Measurements from ENCODE around the gene GAS2L2. TPM values are rescaled to one million over a fixed set of nuclear protein-coding genes. Genes with fewer than 3 reads are reported as not detected.

Gene GAS2L2
- total RNA-seq, 4 donors from 2014 or later, result 0.15 to 0.75 TPM; not detected in 2

DNA sequence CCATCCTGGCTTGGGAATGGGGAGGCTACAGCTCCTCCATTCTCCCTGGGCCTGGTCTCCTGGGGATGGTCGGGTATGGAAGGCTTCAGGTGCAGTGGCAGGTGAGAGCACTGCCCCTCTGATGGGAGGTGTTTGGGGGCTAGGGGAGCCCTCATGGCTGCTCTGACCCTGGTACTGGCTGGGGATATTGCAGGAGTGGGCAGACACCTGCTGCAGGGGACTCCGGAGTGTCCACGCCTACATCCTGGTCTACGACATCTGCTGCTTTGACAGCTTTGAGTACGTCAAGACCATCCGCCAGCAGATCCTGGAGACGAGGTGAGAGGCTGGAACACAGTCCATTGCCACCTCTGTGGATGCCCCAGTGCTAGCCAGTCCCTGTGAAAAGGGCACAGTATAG is 12.8 kb downstream of the GAS2L2 start:
- peaks cover 0 to 4% (median 3%) of the 10 kb centered on the region in 3 donors for H3K27me3 ChIP-seq
- intact Hi-C loops (cut with DNase I; ENCODE audit: low total_unique reads), result no loop called here
- in situ Hi-C loops (cut with MboI; ENCODE audit: low sequenced_read_pairs in 4 of 4), result loop anchor here in 3 of 4 donors (10.0 to 25.0 kb wide), 4 partner anchors 75 to 578 kb away; no protein-coding TSS in a partner anchor
- H3K36me3 ChIP-seq, result no peaks in the 10 kb centered on the region
- ATAC-seq (no peak), DNase-seq (no peak)
- H3K4me1 ChIP-seq, result peaks cover 0 to 5% of the 10 kb centered on the region in 2 donors
- H3K27ac ChIP-seq, result no peak overlapping the region
- TF ChIP-seq, protein P1, sequence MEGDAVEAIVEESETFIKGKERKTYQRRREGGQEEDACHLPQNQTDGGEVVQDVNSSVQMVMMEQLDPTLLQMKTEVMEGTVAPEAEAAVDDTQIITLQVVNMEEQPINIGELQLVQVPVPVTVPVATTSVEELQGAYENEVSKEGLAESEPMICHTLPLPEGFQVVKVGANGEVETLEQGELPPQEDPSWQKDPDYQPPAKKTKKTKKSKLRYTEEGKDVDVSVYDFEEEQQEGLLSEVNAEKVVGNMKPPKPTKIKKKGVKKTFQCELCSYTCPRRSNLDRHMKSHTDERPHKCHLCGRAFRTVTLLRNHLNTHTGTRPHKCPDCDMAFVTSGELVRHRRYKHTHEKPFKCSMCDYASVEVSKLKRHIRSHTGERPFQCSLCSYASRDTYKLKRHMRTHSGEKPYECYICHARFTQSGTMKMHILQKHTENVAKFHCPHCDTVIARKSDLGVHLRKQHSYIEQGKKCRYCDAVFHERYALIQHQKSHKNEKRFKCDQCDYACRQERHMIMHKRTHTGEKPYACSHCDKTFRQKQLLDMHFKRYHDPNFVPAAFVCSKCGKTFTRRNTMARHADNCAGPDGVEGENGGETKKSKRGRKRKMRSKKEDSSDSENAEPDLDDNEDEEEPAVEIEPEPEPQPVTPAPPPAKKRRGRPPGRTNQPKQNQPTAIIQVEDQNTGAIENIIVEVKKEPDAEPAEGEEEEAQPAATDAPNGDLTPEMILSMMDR (IDR thresholded peaks at IDR 0.05 in 4 of 5, conservative IDR thresholded peaks at IDR 0.05 in 1 of 5), result no peak
- no peak for TF ChIP-seq POLR2A (IDR thresholded peaks at IDR 0.05)
- no peaks in the 10 kb centered on the region for H3K9me3 ChIP-seq
- H3K4me3 ChIP-seq, result no peak overlapping the region

DNA sequence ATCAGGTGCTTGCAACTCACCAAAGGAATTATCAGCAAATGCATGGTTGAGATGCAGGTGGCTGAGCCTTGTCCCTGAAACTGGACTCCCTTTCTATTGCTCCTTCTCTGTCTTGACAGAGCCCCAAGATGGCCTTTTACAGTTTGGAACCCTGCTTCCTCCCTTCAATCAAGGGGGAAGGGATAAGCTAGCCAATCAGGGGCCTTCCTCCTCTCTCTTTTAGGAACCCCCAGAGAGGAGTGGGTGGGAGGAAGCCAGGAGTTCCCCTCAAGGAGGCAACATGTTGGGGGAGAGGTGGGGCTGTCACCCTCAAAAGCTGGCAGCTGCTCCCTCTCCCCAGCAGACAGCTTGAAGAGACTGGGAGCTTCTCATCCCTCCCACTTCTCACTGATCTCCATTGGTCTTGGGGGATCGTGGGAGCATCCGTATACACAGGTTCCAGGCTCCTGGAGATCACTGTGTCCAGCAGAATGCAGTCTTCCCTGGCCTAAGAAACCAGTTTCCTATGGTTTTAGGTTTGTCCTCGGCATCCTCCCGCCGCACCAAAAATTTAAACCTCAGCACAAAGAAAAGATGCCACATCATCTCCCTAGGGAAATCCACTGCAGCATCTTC is 14.4 kb downstream of the GAS2L2 start:
- intact Hi-C loops (cut with DNase I; ENCODE audit: low total_unique reads), result no loop called here
- ATAC-seq (no peak), DNase-seq (no peak)
- Histone ChIP-seq H3K27ac (no peak overlapping the region), H3K4me3 (no peak overlapping the region), H3K36me3 (no peaks in the 10 kb centered on the region), H3K9me3 (no peaks in the 10 kb centered on the region), H3K27me3 (peaks cover 0 to 4% (median 3%) of the 10 kb centered on the region in 3 donors), H3K4me1 (peaks cover 0 to 5% of the 10 kb centered on the region in 2 donors)
- no peak for TF ChIP-seq POLR2A (IDR thresholded peaks at IDR 0.05)
- TF ChIP-seq, protein P1 (IDR thresholded peaks at IDR 0.05 in 4 of 5, conservative IDR thresholded peaks at IDR 0.05 in 1 of 5), result no peak
- in situ Hi-C loops (cut with MboI; ENCODE audit: low sequenced_read_pairs in 4 of 4), result loop anchor here in 1 of 4 donors (25.0 kb wide), 1 partner anchor 576 kb away; no protein-coding TSS in a partner anchor

DNA sequence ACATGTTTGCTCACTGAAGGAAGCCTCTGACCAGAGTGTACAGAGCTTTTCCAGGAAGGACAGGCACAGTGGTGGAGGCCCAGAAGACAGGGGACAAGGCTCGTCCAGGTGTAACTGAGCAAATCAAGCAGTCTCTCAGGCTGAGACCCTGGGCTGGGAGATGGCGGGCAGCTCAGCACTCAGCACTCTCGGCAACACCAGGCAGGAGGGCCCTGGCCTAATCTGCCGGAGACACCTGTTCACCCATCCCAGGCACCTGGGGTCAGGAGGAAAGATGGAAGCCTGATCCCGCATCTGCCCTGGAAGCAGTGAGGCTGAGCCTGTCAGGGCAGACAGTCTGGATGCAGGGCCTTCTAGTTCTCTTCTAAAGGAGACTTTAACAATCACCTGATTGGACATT is 16.8 kb downstream of the GAS2L2 start:
- DNase-seq (no peak), ATAC-seq (no peak)
- H3K4me1 ChIP-seq, result peaks cover under 1 to 12% of the 10 kb centered on the region in 2 donors
- H3K9me3 ChIP-seq, result no peaks in the 10 kb centered on the region
- no peaks in the 10 kb centered on the region for H3K27me3 ChIP-seq
- intact Hi-C loops (cut with DNase I; ENCODE audit: low total_unique reads), result no loop called here
- no peak overlapping the region for H3K27ac ChIP-seq
- in situ Hi-C loops (cut with MboI; ENCODE audit: low sequenced_read_pairs in 4 of 4), result loop anchor here in 1 of 4 donors (25.0 kb wide), 1 partner anchor 574 kb away; no protein-coding TSS in a partner anchor
- no peak for TF ChIP-seq POLR2A (IDR thresholded peaks at IDR 0.05)
- H3K4me3 ChIP-seq, result no peak overlapping the region
- no peaks in the 10 kb centered on the region for H3K36me3 ChIP-seq

DNA sequence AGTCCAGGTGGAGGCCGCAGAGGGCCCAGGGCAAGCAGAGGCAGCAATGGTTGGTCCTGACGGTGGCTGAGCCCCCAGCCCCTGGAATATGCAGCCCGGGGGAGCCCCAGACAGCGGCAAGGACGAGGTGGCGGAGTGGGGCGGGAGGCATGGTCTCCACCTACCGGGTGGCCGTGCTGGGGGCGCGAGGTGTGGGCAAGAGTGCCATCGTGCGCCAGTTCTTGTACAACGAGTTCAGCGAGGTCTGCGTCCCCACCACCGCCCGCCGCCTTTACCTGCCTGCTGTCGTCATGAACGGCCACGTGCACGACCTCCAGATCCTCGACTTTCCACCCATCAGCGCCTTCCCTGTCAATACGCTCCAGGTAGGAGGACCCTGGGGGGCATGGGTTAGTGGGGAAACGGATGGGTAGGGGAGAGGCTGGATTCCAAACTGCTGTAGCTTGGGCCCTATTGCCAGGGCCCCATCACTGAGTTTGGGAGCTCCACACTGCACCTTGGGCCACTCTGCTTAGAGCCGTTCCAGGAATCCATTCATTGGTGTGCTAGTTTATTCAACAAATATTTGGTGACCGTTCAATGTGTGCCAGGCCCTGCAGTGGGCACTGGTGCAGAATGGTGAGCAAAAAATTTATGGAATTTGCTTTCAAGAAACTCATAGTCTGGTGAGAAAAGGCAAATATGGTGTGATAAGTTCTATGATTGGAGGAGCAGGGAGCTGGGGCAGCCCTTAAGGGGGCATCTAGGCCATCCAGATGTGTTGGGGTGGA is 17.8 kb downstream of the GAS2L2 start:
- peaks cover 8 to 17% of the 10 kb centered on the region in 2 donors for H3K4me1 ChIP-seq
- intact Hi-C loops (cut with DNase I; ENCODE audit: low total_unique reads) (no loop called here), in situ Hi-C loops (cut with MboI; ENCODE audit: low sequenced_read_pairs in 4 of 4) (loop anchor here in 1 of 4 donors (25.0 kb wide), 1 partner anchor 573 kb away; no protein-coding TSS in a partner anchor)
- H3K9me3 ChIP-seq, result no peaks in the 10 kb centered on the region
- DNase-seq (no peak), ATAC-seq (no peak)
- no peak for TF ChIP-seq POLR2A (IDR thresholded peaks at IDR 0.05)
- TF ChIP-seq, protein P1 (IDR thresholded peaks at IDR 0.05 in 4 of 5, conservative IDR thresholded peaks at IDR 0.05 in 1 of 5), result no peak
- no peaks in the 10 kb centered on the region for H3K27me3 ChIP-seq
- H3K4me3 ChIP-seq, result no peak overlapping the region
- no peak overlapping the region for H3K27ac ChIP-seq
- H3K36me3 ChIP-seq, result no peaks in the 10 kb centered on the region

DNA sequence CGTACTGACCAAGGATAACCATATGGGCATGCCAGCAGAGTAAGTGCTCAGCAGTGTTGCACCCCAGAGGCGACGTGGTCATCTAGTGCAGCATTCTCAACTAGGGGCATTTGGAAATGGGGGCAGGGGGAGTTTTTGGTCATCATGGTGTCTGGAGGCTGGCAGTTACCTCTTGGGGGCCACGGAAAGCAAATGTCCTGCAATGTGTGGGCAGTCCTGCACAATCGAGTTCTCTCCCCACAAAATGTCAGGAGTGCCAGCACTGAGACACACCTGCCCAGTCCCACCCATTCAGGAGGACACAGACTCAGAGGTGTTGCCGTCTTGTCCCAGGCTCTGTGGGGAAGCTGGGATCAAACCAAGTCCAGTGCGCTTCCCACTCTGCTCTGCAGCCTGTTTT is 18.6 kb downstream of the GAS2L2 start:
- no peak overlapping the region for H3K4me3 ChIP-seq
- in situ Hi-C loops (cut with MboI; ENCODE audit: low sequenced_read_pairs in 4 of 4) (loop anchor here in 1 of 4 donors (25.0 kb wide), 1 partner anchor 572 kb away; no protein-coding TSS in a partner anchor), intact Hi-C loops (cut with DNase I; ENCODE audit: low total_unique reads) (loop anchor here (5.0 kb wide), 2 partner anchors 37 to 757 kb away; no protein-coding TSS in a partner anchor)
- no peaks in the 10 kb centered on the region for H3K9me3 ChIP-seq
- no peaks in the 10 kb centered on the region for H3K27me3 ChIP-seq
- TF ChIP-seq POLR2A (IDR thresholded peaks at IDR 0.05), result no peak
- TF ChIP-seq, protein P1 (IDR thresholded peaks at IDR 0.05 in 4 of 5, conservative IDR thresholded peaks at IDR 0.05 in 1 of 5), result no peak
- ATAC-seq (no peak), DNase-seq (no peak)
- H3K4me1 ChIP-seq, result peaks cover 8 to 17% of the 10 kb centered on the region in 2 donors
- no peaks in the 10 kb centered on the region for H3K36me3 ChIP-seq
- H3K27ac ChIP-seq, result no peak overlapping the region
